ENCODE data around the gene PINLYP. TPM values are rescaled to one million over a fixed set of nuclear protein-coding genes. Genes with fewer than 3 reads are reported as not detected.
"Not testable (repeated sequence)": the region's sequence is repeated elsewhere in the genome, so short reads cannot be mapped to it uniquely, and the experiment has no call there.

The PINLYP gene
- total RNA-seq, 1 donor = 0.63 TPM

DNA sequence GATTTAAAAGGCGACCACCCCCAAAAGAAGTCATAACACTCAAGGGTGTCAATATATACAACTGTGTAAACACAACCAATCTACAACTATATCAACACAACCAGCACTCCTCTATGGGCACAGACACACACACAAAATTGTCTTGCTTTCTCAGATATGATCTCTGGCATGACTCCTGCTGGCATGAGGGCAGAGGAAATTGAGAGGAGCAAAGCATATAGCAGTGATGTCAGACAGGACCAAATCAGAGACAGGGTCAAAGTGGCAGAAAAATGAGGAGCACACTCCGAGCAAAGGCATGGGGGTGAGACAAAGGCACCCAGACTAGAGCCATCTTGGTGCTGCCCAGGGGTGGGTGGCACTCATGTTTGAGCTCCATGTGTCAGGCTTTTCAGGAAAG is 10.7 kb downstream of the PINLYP start:
- no peaks in the 10 kb centered on the region for H3K27me3 ChIP-seq (ENCODE audit: insufficient read depth, low read length)
- H3K4me1 ChIP-seq (ENCODE audit: insufficient read depth, low read length) = peaks cover 15% of the 10 kb centered on the region
- H3K9me3 ChIP-seq (ENCODE audit: low read depth, low read length) = no peaks in the 10 kb centered on the region
- no peak overlapping the region for H3K4me3 ChIP-seq (ENCODE audit: low read length)

DNA sequence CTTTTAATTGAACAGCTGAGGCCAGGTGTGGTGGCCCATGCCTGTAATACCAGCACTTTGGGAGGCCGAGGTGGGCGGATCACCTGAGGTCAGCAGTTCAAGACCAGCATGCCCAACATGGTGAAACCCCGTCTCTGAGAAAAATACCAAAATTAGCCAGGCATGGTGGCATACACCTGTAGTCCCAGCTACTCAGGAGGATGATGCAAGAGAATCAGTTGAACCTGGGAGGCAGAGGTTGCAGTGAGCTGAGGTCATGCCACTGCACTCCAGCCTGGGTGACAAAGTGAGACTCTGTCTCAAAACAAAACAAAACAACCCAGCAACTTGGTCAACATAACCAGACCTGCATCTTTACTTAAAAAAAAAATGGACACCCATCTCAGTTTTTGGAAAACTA is 11.4 kb downstream of the PINLYP start:
- H3K9me3 ChIP-seq (ENCODE audit: low read depth, low read length) = not testable (repeated sequence)

DNA sequence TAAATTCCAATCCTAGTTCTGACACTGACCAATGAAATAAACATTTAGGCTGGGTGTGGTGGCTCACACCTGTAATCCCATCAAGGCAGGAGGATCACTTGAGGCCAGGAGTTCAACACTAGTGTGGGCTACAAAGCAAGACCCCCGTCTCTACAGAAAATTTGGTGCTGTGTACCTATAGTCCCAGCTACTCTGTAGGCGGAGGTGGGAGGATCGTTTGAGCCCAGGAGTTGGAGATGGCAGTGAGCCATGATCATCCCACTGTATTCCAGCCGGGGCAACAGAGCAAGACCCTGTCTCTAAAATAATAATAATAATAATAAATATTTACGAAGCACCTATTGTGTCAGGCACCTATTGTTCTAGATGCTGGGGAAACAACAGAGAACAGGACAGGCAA is 13.7 kb downstream of the PINLYP start:
- no peaks in the 10 kb centered on the region for H3K27me3 ChIP-seq (ENCODE audit: insufficient read depth, low read length)
- H3K4me1 ChIP-seq (ENCODE audit: insufficient read depth, low read length) = peaks cover 9% of the 10 kb centered on the region
- H3K9me3 ChIP-seq (ENCODE audit: low read depth, low read length) = no peaks in the 10 kb centered on the region
- no peak overlapping the region for H3K4me3 ChIP-seq (ENCODE audit: low read length)

More for the DNA sequence above, 11.4 kb downstream of the PINLYP start:
- H3K4me3 ChIP-seq (ENCODE audit: low read length); H3K27me3 ChIP-seq (ENCODE audit: insufficient read depth, low read length): not testable (repeated sequence)
- H3K4me1 ChIP-seq (ENCODE audit: insufficient read depth, low read length) = peaks cover 11% of the 10 kb centered on the region

DNA sequence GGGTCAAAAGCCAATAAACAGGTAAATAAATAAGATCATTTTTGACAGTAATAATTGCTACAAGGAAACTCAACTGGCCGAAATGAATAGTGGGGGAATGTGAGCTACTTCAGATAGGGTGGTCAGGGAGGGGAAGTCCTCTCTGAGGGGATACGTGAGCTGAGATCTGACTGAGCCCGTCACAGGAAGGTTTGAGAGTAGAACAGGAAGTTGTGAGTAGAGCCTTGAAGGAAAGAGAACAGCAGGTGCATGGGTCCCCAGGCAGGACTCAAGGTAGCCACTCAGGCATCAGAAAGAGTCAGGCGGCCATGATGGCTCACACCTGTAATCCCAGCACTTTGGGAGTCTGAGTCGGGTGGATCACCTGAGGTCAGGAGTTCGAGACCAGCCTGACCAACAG is 14.1 kb downstream of the PINLYP start:
- peaks cover 9% of the 10 kb centered on the region for H3K4me1 ChIP-seq (ENCODE audit: insufficient read depth, low read length)
- H3K27me3 ChIP-seq (ENCODE audit: insufficient read depth, low read length) = no peaks in the 10 kb centered on the region
- H3K9me3 ChIP-seq (ENCODE audit: low read depth, low read length) = no peaks in the 10 kb centered on the region
- H3K4me3 ChIP-seq (ENCODE audit: low read length) = no peak overlapping the region

DNA sequence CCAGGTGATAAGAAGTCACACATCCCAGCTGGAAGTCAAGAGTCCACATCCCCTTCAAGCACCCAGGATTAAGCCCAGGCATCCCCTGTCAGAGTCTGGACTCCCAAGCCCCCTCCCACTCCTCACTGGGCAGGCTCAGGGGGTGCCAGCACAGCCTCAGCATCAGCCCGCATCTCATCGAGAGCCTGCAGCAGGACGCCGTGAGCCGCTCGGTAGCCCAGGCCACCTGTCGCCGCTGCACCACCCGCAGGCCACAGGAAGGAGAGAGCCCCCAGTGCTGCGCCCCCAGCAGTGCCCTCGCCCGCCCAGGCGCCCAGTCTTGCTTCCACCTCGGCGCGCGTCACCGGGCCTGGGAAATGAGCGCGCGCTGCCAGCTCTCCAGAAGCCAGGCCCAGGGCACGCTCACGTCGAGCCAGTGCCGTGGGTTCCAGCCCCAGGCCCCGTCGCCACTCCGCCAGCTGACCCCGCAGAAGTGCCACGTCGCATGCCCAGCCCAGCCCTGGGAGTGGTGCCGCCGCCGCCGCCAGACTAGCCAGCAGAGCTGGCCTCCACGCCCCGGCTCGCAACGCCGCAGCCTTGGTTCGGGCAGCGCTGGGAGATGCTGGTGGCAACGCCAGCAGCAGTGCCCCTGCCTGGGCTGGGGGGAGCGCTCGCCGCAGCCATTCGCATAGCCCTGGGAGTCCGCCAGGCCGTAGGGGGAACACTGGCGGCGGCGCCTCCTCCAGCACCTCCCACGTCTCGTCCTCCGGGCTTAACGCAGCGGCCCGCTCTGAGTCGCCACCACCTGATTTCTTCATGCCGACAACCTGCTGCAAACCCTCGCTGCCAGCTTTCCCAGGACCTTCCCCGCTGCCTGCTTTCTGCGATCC is 16.5 kb downstream of the PINLYP start:
- Histone ChIP-seq H3K4me1 (ENCODE audit: insufficient read depth, low read length) (peaks cover 29% of the 10 kb centered on the region), H3K9me3 (ENCODE audit: low read depth, low read length) (no peaks in the 10 kb centered on the region), H3K27me3 (ENCODE audit: insufficient read depth, low read length) (no peaks in the 10 kb centered on the region), H3K4me3 (ENCODE audit: low read length) (no peak overlapping the region)

DNA sequence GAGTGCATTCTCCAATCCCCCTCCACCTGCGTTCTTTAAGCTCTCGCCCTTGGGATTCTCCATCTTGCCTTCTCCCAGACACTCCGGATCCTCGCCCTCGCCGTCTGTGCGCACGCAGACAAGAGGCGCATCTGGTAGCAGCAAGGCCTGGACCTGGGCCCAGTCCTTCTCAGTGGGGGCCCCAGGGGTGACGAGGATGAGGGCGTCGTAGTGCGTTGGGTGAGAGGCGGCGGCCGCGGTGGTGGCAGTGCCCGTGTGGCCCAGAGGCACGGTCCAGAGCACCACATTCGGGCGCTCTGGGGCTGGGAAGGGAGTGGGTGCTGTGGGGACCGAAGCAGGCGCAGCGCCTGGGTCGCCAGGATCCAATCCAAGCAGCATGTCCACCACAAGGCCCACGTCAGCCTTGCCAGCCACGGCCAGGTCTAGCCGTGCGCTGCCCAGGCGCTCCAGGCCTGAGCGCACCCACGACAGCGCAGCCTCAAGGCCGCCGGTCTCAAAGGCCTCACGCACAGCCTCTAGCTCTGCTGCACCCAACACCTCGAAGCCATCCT is 17.3 kb downstream of the PINLYP start:
- H3K9me3 ChIP-seq (ENCODE audit: low read depth, low read length) = no peaks in the 10 kb centered on the region
- H3K4me1 ChIP-seq (ENCODE audit: insufficient read depth, low read length) = peaks cover 37% of the 10 kb centered on the region
- H3K27me3 ChIP-seq (ENCODE audit: insufficient read depth, low read length) = no peaks in the 10 kb centered on the region
- H3K4me3 ChIP-seq (ENCODE audit: low read length) = no peak overlapping the region

DNA sequence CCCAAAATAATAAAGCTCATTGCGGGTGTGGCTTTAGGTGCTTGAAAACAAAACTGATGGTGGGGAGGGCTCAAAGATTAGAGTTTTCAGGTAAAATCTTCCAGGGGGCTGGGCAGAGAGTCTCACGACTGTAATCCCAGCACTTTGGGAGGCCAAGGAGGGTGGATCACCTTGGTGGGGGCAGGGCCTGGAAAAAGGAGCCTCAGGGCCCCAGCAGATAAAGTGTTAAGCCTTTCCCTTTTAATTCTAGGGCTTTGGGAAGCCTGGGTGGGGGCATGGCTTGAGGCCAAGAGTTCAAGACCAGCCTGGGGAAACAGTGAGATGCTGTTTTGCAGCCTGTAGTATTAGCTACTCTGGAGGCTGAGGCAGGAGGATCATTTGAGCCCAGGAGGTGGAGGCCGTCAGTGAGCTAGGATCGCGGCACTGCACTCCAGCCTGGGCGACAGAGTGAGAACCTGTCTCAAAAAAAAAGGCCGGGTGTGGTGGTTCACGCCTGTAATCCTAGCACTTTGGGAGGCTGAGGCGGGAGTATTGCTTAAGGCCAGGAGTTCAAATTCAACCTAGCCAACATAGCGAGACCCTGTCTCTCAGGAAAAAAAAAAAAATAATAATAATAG is 18.6 kb downstream of the PINLYP start:
- H3K4me3 ChIP-seq (ENCODE audit: low read length) = no peak overlapping the region
- H3K9me3 ChIP-seq (ENCODE audit: low read depth, low read length) = no peaks in the 10 kb centered on the region
- no peaks in the 10 kb centered on the region for H3K27me3 ChIP-seq (ENCODE audit: insufficient read depth, low read length)
- peaks cover 43% of the 10 kb centered on the region for H3K4me1 ChIP-seq (ENCODE audit: insufficient read depth, low read length)

DNA sequence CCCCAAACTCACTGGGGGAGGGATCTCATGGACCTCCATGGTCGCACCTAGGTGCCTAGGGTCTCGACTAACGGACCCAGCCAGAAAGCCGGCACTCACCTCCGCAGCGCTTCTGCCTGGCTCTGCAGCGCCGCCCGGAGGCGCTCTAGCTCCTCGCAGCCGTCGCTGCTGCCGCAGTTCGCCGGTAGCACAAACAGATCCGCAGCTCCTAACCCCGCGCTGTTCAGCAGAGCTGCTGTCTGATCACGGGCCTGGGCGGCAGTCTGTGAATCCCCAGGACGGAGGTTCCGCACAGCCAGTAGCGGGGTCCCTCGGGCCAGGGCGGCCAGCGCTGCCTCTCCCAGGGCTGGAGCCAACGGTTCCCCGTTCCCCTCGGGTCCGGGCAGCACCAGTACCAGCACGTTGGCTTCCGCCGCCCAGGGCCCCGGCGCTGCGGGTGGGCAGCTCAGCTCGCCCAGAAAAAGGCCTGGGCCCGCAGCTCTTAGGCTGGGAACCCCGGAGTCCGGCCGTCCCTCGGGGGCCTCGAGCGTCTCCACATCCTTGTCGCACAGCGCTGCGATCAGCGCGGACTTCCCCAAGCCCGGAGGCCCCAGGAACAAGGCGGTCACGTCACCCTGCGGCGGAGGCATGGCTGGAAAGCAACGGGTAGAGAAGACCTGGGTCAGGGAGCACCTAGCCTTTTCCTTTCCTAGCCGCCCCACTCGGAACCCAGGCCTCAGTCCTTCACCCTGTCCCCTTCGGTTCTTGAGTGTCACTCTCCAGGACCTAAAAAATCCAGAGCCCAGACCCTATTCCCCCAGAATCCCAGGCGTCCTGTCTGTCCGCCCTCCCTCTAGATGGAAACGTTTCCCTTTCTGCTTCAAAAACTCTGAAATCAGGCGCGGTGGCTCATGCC is 19.4 kb downstream of the PINLYP start:
- Histone ChIP-seq H3K4me1 (ENCODE audit: insufficient read depth, low read length) (peaks cover 43% of the 10 kb centered on the region), H3K4me3 (ENCODE audit: low read length) (peak overlapping the region; percentile 89), H3K9me3 (ENCODE audit: low read depth, low read length) (no peaks in the 10 kb centered on the region), H3K27me3 (ENCODE audit: insufficient read depth, low read length) (no peaks in the 10 kb centered on the region)

DNA sequence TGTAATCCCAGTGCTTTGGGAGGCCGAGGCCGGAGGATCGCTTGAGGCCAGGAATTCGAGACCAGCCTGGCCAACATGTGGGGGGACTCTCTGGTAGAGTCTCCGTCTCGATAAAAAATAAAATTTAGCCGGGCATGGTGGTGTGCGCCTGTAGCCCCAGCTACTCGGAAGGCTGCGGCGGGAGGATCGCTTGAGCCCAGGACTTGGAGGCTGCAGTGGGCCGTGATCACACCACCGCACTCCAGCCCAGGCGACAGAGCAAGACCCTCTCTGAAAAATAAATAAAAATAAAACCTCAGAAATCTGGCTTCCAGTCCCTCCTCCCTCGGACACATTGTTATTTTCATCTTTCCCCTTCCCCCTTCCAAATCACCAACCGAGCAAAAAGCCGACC is 20.0 kb downstream of the PINLYP start:
- peak overlapping the region; percentile 89 for H3K4me3 ChIP-seq (ENCODE audit: low read length)

DNA sequence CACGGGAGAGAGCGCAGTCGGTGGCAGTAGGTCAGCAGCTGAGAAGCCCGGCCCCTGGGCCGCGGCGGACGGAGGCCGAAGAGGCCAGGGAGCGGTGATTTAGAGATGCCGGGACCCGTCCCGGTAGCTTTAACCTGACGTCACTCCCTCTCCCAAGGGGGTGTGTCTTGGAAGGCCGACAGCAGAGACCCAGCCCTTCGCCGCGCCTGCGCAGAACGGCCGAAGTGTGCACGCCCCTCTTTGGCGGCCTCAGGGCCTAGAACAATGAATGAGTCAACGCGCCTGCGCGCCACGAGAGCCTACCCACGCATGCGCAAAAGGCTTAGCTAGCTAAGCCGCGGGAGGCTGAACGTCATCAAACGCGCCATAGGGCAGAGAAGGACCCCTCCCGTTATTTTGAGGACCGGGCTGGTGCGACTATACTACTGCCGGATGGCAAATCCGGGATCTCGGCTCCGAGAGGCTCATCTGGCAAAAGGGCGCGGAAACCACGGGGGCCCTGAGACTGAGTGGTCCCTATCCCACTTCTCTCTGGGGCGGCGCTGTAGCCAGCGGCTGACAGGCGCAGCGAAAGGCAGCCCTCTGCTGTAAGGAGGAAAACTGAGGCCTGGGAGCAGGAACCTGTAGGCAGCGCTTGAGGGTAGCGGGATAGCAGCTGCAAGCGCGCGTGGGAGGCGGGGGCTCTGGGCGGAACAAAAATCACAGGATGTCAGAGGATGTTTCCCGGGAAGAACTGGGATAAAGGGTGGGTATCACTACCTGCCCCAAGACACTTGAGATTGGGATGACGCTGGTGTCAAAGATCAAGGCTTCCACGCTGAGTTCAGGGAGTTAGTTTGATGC is 20.6 kb downstream of the PINLYP start, which contains the start of the genes IRGQ and ZNF576:
Gene IRGQ (minus strand): TSS at position 136 of the 843 bp plus-strand sequence. CDS start 796 bp downstream, outside the sequence.
Gene ZNF576 (plus strand): TSS at position 597 of the 843 bp plus-strand sequence. CDS start 514 bp downstream, outside the sequence.
- H3K27me3 ChIP-seq (ENCODE audit: insufficient read depth, low read length) = no peaks in the 10 kb centered on the region
- H3K4me3 ChIP-seq (ENCODE audit: low read length) = peak within 1 kb of the TSS; percentile 89
- no peaks in the 10 kb centered on the region for H3K9me3 ChIP-seq (ENCODE audit: low read depth, low read length)
- peaks cover 43% of the 10 kb centered on the region for H3K4me1 ChIP-seq (ENCODE audit: insufficient read depth, low read length)

More for the DNA sequence above, 20.0 kb downstream of the PINLYP start:
- peaks cover 43% of the 10 kb centered on the region for H3K4me1 ChIP-seq (ENCODE audit: insufficient read depth, low read length)
- no peaks in the 10 kb centered on the region for H3K27me3 ChIP-seq (ENCODE audit: insufficient read depth, low read length)
- no peaks in the 10 kb centered on the region for H3K9me3 ChIP-seq (ENCODE audit: low read depth, low read length)

DNA sequence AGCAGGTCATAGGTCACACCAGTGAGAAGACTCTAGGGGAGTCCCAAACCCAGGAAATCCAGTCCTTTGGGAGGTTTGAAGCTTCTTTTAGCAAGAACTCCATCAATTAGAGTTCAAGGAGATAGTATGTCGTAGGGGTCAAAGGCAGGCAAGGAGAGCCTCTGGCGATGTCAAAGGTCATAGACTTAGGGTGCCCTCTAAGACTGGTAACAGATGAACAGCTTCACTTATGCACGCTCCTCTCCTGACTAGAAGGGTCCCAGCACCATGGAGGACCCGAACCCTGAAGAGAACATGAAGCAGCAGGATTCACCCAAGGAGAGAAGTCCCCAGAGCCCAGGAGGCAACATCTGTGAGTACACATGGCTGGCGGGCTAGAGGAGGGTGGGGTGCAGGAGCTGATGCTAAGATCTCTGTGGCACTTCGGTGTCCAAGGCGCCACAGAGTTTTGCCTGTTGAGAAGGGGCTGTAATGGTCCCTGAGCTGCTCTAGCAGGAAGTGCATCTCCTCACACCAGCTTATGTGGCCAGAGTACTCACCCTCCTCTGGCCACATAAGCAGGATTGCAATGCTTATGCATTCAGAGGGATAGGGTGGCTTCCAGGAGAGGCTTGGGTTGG is 21.4 kb downstream of the PINLYP start:
- peak overlapping the region; percentile 89 for H3K4me3 ChIP-seq (ENCODE audit: low read length)
- peaks cover 43% of the 10 kb centered on the region for H3K4me1 ChIP-seq (ENCODE audit: insufficient read depth, low read length)
- no peaks in the 10 kb centered on the region for H3K27me3 ChIP-seq (ENCODE audit: insufficient read depth, low read length)
- H3K9me3 ChIP-seq (ENCODE audit: low read depth, low read length) = no peaks in the 10 kb centered on the region

DNA sequence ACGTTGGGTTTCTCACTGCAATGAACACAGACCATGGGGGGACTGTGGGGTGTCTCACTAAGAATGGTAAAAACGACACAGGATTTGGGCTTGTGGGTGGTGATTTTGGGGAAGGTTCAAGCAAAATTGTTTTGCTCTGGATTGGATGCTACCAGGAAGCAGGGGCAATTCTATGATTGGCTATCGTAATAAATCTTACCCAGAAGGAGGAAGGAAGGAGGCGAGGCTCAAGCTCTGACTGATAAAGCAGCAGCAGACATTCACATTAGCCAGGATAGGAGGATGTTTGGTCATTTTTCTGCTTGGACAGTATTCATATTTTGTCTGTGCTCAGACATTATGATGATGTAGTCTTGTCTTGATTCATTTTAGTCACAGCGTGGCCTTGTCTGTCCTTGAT is 22.3 kb downstream of the PINLYP start:
- H3K4me1 ChIP-seq (ENCODE audit: insufficient read depth, low read length) = peaks cover 43% of the 10 kb centered on the region
- no peaks in the 10 kb centered on the region for H3K27me3 ChIP-seq (ENCODE audit: insufficient read depth, low read length)
- no peaks in the 10 kb centered on the region for H3K9me3 ChIP-seq (ENCODE audit: low read depth, low read length)
- no peak overlapping the region for H3K4me3 ChIP-seq (ENCODE audit: low read length)

DNA sequence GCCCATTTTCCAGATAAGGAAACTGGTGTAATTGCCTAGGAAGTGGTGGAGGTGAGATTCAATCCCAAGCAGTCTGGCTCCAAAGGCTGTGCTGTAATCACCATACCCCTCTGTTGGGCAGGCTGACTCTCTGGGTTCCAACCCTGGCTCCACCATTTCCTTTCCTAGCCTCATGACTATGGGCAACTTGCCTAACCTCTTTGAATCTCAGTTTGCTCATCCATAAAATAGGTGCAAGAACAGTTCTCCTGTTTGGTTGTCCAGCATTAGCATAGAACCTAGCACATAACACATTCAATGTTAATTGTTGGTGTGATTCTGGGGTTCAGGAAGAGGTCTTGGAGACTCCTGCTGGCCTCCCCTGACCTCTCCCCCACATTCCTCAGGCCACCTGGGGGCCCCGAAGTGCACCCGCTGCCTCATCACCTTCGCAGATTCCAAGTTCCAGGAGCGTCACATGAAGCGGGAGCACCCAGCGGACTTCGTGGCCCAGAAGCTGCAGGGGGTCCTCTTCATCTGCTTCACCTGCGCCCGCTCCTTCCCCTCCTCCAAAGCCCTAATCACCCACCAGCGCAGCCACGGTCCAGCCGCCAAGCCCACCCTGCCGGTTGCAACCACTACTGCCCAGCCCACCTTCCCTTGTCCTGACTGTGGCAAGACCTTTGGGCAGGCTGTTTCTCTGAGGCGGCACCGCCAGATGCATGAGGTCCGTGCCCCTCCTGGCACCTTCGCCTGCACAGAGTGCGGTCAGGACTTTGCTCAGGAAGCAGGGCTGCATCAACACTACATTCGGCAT is 23.0 kb downstream of the PINLYP start:
- H3K4me1 ChIP-seq (ENCODE audit: insufficient read depth, low read length) = peaks cover 43% of the 10 kb centered on the region
- no peak overlapping the region for H3K4me3 ChIP-seq (ENCODE audit: low read length)
- H3K9me3 ChIP-seq (ENCODE audit: low read depth, low read length) = no peaks in the 10 kb centered on the region
- no peaks in the 10 kb centered on the region for H3K27me3 ChIP-seq (ENCODE audit: insufficient read depth, low read length)
